ENCODE measurements around the gene CST7. TPM values are rescaled to one million over a fixed set of nuclear protein-coding genes. Genes with fewer than 3 reads are reported as not detected.

Gene CST7
- total and polyA plus RNA-seq, 2 donors: 15.5 to 41.9 TPM

GRCh38 chr20:25007491-25008305, 58.6 kb downstream of the CST7 start:
- no peak for DNase-seq (ENCODE audit: low read depth in 6 of 9, low spot score in 9 of 9)
- peaks cover 47 to 65% of the 10 kb centered on the region in 2 donors for H3K36me3 ChIP-seq (ENCODE audit: control insufficient read depth in 2 of 2, insufficient read depth in 2 of 2, low read length in 1 of 2)
- no peak overlapping the region for H3K27ac ChIP-seq (ENCODE audit: low read depth in 1 of 2, low read length in 1 of 2)
- 97% methylated on average over 22 of the region's 22 CpGs for WGBS
- no peaks in the 10 kb centered on the region for H3K4me1 ChIP-seq (ENCODE audit: control insufficient read depth in 2 of 2, insufficient read depth in 2 of 2, low read length in 2 of 2)
- H3K4me3 ChIP-seq (ENCODE audit: low read length in 2 of 2): no peak overlapping the region
- no peaks in the 10 kb centered on the region for H3K27me3 ChIP-seq (ENCODE audit: control insufficient read depth in 2 of 2, insufficient read depth in 1 of 2, low read length in 1 of 2)
- H3K9me3 ChIP-seq (ENCODE audit: control insufficient read depth in 2 of 2, insufficient read depth in 1 of 2, low read length in 1 of 2): no peaks in the 10 kb centered on the region

GRCh38 chr20:25008388-25009217, 59.5 kb downstream of the CST7 start:
- peaks cover 51 to 74% of the 10 kb centered on the region in 2 donors for H3K36me3 ChIP-seq (ENCODE audit: control insufficient read depth in 2 of 2, insufficient read depth in 2 of 2, low read length in 1 of 2)
- no peak overlapping the region for H3K4me3 ChIP-seq (ENCODE audit: low read length in 2 of 2)
- H3K27me3 ChIP-seq (ENCODE audit: control insufficient read depth in 2 of 2, insufficient read depth in 1 of 2, low read length in 1 of 2): no peaks in the 10 kb centered on the region
- no peaks in the 10 kb centered on the region for H3K4me1 ChIP-seq (ENCODE audit: control insufficient read depth in 2 of 2, insufficient read depth in 2 of 2, low read length in 2 of 2)
- no peak overlapping the region for H3K27ac ChIP-seq (ENCODE audit: low read depth in 1 of 2, low read length in 1 of 2)
- no peaks in the 10 kb centered on the region for H3K9me3 ChIP-seq (ENCODE audit: control insufficient read depth in 2 of 2, insufficient read depth in 1 of 2, low read length in 1 of 2)
- 96% methylated on average over 11 of the region's 11 CpGs for WGBS
- DNase-seq (ENCODE audit: low read depth in 6 of 9, low spot score in 9 of 9): no peak

Other genes with a start within 250 kb of the CST7 start
- 49.3 TPM for gene APMAP, start 43.5 kb downstream of the CST7 start, total RNA-seq
- 53.4 TPM for gene APMAP, start 43.5 kb downstream of the CST7 start, polyA plus RNA-seq
- gene ACSS1, start 108.9 kb downstream of the CST7 start, total RNA-seq: 22.2 TPM
- gene ACSS1, start 108.9 kb downstream of the CST7 start, polyA plus RNA-seq: 27.8 TPM
- gene VSX1, start 132.9 kb downstream of the CST7 start, total RNA-seq: 0.09 TPM
- 0.21 TPM for gene VSX1, start 132.9 kb downstream of the CST7 start, polyA plus RNA-seq
- 29.2 TPM for gene ENTPD6, start 246.4 kb downstream of the CST7 start, total RNA-seq
- 71.0 TPM for gene ENTPD6, start 246.4 kb downstream of the CST7 start, polyA plus RNA-seq

Data from thymus (tissue), 11 donors.